EH (cell line): ENCODE results near the gene CLDN9.

Experiments
- DNase-seq: peaks from one replicate; pipeline ENCODE4 v3.0.0-alpha.2; 2015; ENCODE audit warnings: low read depth

Gene CLDN9

GRCh38 chr16:3056336-3057180 lies 43.8 kb downstream of the CLDN9 start:
- DNase-seq: no peak

GRCh38 chr16:3057181-3058138 lies 44.7 kb downstream of the CLDN9 start:
- no peak for DNase-seq

GRCh38 chr16:3058139-3059030 lies 45.7 kb downstream of the CLDN9 start:
- peak; percentile 40 for DNase-seq

DNA sequence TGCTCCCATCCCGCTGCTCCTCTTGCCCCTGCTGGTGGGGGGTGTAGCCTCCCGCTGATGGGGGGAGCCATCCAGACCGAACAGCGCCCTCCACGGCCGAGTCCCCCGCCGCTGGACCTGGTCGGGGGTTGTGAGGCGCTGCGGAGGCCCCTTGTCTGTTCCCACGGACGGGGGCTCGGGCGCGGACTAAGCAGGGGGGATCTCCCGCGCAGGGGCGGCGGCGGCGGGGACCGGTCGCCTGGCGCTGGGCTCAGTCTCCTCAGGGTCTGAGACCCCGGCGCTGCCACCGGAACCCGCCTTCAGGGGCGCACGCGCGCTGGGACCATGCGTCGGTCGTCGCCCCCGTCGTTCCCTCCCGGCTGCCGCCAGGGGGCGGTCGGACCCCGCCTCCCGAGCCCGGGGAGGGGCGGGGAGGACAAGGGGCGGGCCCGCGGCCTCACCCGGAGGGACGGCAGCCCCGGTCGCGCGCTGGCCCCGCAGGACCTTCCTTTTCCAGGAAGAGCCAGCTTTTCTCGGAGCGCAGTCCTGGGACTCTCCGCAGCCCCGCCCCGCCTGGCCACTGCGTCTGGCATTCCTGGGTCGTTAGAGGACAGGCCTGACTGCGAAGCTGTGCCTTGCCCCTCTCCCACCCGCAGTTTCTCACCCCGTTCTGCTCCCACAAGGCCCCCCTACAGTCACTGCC lies 46.5 kb downstream of the CLDN9 start:
- DNase-seq: peak; percentile 94

GRCh38 chr16:3059723-3060242 lies 47.1 kb downstream of the CLDN9 start:
- DNase-seq: no peak

DNA sequence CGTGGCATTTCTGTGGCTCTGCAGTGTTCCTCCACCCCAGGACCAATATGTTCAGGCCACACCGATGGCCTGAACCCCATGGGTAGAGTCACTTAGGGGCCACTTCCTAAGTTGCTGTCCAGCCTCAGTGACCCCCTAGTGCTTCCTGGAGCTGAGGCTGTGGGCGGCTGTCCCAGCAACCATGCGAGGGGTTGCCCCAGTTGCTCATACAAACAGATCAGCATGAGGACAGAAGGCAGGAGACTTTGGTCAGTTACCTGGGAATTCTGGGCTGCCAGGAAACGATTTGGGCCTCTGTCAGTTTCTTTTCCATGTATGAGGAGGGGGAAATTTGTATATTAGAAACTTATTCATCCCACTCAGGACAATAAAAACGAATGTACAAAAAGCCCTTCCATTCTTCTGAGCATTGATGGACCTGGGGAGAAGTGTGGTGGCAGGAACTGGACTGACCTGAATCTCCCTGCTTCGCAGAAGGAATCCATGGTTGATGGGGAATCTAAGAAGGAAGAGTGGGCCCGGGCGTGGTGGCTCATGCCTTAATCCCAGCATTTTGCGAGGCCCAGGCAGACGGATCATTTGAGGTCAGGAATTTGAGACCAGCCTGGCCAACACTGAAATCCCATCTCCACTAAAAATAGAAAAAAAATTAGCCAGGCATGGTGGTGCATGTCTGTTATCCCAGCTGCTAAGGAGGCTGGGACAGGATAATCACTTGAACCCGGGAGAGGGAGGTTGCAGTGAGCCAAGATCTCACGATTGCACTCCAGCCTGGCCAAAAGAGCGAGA lies 47.8 kb downstream of the CLDN9 start:
- DNase-seq: peak; percentile 14

DNA sequence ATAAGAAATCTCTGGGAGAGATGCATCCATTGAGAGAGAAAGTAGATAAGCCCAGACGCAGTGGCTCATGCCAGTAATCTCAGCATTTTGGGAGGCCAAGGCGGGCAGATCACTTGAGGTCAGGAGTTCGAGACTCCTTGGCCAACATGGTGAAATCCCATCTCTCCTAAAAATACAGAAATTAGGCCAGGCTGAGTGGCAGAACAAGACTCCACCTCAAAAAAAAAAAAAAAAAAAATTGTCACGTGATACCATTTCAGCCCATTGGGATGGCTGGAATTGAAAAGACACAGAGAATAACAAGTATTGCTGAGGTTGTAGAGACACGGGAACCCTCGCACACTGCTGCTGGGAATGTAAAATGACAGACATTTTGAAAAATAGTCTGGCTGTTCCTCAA lies 49.8 kb downstream of the CLDN9 start:
- no peak for DNase-seq

DNA sequence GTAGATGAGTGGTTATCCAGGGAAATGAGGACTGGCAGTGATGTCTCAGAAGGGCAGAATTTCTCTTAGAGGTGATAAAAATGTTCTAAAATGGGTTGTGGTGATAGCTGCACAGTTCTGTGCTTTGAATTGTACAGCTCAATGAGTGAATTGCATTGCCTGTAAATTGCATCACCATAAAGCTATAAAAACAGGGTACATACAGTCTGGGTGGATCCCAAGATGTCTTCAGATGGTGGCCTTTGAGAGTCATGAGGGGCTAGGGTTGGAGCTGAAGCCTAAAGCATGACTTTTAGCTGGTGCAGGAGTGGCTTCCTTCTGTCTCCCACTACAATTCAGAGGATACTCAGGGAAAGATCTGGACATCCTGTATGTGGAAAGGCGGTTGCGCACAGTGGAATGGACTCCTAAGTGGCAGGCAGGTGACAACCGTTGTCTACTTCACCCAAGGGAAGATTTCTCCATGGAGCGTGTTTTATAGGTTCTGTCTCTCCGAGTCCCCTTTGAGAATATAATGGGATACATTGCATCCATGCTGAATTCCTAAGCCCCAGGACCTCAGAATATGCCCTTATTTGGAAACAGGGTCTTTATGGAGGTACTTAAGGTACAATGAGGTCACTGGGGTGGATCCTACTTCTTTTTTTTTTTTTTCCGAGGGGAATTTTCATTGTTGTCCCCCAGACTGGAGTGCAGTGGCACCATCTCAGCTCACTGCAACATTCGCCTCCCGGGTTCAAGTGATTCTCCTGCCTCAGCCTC lies 51.1 kb downstream of the CLDN9 start:
- no peak for DNase-seq
